NCI-H2227 (cell line): ENCODE results near the gene GJA3.
"Not testable (repeated sequence)": the region's sequence is repeated elsewhere in the genome, so short reads cannot be mapped to it uniquely, and the experiment has no call there.

ENCODE experiments used
- DNase-seq: peaks from one replicate; lab custom pipeline; 2025; ENCODE audit not compliant: unreplicated experiment; lab: John Stamatoyannopoulos, UW

GJA3 gene

DNA sequence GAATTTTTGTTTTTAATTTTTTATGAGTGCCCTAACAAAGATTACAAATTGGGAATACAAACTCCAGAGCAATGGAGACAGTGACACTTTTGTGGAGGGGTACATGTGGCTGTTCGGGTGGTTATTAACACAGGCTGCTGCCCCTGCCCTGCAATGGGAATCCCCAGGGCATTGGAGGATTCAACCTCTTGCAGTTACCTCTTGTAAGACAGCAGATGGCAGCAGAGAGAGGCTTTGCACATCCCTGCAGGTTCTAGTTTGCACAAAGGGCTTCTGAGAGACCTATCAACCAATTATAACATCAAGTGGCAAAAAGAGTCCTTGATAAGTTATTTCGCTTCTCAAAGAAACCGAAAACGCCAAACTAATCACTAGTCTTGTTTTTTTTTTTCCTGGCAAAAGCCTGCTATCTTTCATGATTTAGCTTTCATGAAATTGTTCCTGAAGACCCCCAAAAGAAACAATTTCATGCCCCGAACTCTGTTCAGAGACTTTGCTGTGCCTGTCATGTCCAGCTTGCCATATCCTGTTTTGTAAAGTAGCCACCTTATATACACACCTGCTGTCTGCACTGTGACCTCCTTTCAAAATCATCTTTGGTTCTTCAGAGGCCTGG, 21.5 kb upstream of the GJA3 start:
- peak; percentile 56 for DNase-seq

DNA sequence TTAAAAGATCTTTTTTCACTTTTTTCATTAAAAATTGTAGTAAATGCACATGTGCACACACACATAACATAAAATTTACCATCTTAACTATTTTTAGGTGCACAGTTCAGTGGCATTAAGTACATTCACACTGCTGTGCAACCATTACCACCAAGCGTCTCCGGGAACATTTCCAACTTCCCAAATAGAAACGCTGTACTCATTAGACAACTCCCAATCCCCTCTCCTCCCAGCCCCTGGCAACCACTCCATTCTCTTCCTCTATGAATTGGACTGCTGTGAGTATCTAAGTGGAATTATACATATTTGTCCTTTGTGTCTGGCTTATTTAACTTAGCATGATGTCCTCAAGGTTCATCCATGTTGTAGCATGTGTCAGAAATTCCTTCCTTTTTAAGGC, 20.3 kb upstream of the GJA3 start:
- DNase-seq = no peak

DNA sequence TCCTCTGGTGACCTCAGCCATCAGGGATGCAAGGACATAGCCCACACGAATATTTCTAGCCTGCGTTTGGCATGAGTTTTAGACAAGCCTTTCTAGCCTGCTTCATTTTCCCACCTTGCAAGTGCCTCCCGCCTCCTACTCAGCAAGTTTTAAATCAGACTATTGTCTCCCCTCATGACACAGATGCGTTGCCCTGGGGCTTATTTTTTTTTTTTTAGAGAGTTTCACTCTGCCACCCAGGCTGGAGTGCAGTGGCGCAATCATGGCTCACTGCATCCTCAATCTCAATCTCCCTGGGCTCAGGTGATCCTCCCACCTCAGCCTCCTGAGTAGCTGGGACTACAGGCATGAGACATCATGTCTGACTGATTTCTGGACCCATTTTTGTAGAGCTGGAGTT, 17.3 kb upstream of the GJA3 start:
- DNase-seq = no peak

DNA sequence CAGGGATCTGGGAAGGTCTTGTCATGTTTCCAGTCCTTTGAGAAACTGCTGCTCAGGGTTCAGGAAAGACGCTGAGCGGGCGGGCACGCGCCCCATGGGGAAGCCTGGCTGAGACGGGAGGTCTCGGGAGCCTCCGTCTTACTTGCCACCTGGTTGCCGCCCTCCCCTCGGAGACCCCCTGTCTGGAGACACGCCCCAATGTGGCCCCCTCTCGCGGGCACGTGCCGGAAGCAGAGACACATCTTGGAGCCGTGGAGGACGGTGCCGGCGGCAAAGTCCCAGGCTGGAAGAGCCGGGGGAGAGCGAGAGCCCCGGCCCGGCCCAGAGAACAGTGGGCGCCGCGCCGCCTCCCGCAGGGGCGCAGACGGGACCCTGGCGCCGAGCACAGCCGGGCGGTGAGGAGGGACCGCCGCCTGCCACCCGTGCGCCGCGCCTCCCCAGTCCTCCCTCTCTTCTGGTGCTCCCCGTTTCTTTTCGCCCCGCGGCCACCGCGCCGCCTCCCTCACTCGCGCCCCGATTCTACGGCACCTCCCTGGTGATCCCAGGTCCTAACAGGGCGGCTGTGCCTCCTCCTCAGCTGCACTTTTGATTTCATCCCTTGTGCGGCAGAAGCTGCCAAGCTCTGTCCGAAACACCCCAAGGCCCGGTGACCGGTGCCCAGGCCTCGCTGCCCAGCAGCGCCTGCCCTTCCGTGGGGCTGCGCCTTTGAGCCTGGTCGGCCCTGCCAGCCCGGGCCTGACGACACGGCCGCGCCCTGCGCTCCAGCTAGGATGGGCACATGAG, 16.4 kb upstream of the GJA3 start:
- DNase-seq = no peak

DNA sequence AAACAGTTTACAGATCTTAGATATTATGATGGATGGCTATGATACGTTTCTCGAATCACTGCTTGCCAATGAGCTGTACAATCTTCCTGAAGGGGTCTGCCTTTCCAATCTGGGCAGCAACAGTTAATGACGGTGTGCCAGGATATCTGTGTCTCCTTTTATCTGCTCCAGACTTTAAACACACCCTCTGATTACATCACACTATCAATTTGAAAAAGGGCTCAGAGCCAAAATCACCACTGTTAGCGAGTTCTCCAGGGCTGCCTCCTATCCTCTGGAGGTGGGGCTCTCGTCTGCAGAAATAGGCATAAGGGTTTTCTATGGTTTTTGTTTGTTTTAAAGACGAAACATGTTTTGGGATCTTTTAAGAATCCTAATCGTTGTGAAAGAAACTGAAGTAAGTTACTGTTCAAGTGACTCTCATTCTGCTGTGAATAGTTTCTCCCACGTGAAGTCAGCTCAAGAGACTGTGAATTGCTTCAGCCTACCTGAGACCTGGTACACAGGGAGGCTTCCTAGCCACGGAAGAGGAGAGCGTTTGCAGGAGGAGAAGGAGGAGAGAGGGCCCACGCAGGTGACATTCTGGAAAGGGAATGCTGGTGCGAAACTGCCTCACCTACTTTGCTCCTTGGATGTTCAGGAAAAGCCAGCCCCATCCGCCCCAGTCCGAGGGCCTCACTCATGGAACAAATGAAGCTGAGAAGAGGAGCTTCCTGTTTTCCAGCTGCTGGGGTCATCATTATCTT, 15.2 kb upstream of the GJA3 start:
- DNase-seq = no peak

DNA sequence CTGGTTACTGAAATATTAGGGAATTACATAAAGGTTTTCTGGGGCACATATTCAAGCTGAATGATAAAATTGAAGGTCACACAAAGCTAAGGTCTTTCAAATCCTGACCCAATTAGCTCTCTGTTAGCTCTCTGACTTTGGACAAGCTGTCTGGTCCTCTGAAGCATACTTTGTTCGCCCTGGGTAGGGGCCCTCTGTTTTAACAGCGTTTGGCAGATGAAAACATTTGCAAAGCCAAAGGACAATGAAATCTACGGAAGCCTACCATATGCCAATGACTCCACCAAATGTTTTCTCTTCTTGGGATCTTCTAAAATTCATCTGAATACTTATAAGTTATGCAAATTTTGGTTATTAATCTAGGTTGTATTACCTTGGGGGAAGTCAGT, 14.5 kb upstream of the GJA3 start:
- DNase-seq = no peak

DNA sequence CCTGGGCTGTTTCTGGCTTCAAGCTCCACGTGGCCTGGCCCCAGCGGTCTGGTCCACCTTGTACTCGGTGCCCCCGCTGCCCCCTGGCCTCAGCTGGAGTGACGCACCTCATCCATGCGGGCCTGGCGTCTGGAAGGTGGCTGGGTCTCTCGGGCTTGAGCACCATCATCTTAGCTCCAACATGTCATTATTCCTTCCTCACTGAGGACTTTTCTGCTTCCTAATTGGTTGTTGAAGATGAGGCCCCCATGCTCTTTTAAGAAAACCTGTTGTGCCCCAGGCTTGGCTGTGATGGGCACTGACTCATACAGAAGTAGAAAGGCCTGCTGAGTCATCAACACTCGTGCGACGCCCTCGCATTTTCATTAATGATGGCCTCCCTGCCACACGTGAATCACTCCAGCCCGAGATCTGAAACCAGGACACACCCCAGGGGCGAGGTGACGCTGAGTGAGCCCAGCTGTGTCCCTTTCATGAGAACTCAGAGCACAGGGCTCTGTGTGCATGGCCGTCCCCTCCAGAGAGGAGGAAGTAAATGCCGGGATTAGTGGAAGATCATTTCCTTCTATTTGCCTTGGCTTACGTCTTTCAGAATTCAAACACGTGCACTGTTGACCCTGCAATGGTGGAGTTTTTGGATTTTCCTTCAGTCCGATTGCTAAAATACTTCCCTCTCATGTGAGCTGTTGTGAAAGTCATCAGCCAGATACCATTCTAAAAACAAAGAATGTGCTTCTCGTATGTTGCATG, 14.0 kb upstream of the GJA3 start:
- no peak for DNase-seq

DNA sequence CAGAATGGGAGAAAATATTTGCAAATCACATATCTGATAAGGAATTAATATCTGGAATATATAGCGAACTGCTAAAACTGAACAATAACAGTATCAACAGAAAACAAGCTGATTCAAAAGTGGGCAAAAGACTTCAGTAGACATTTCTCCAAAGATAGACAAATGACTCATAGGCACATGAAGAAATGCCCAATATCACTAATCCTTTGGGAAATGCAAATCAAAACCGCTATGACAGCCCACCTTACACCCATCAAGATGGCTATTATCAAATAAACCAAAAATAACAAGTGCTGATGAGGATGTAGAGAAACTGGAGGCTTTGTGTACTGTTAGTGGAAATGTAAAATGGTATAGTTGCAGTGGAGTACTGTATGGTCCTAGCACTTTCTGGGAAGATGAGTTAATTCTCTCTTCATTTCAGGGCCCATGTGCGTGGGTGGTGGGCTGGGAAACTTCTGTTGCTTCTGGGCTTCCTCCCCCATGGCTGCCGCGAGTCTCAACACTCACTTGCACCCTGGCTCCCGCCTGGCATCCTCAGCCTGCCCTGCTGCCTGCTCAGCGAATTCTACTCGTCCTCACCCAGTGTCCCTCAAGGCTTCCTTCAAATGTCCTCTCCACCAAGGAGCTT, 12.4 kb upstream of the GJA3 start:
- DNase-seq = no peak

DNA sequence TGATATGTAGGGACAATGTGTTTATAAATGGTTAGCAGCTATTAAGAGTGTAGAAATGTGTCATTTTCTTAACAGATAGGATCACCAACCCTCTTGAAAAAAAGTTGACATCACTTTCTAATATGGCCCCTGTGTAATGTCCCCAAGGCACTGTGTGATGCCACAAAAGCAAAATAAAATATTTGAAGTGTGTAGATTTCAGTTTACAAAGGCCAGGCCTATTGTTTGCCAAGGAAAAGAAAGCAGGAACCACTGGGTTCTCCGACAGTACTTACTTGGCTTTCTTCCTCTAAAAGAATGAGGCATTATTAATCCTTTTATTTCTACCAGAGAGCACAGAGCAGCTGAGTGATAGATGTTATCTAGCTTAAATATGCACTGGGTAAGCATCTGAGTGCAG, 10.5 kb upstream of the GJA3 start:
- no peak for DNase-seq

DNA sequence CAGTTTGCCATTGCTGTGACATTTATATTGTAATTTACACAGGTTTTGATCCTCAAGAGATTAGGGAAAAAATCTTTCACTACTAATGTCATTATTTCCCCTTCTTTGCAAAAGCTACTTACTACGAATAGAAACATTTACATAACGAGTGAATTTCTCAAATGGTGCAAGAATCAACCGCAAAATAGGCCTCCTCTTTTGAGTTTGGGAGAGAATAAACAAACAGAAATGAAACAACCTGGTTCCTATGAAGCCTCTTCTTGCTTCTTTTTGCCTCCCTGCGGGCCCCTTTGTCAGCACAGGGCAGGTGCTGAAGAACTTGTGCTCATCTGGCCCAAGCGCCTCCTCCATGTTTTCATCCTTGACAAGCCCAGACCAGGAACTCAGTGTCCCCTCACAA, 10.1 kb upstream of the GJA3 start:
- DNase-seq = no peak

DNA sequence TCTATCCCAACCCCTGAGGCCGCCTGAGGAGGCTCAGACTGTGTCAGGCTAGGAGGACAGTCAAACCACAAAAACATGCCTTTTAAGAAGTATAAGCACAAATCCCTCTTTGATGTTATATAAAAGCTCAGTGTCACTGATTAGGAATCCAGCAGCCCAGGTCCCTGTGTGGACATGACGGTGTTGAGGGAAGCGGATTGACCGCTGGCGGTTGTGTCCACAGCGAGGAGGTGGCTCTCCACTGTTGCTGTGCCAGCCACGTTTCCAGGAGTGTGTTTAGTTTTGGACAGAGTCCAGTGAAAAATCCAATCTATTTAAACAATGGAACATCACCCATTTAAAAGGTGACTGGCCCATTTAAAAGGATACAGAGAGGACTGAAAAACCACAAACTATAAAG, 7.5 kb upstream of the GJA3 start:
- DNase-seq = no peak

DNA sequence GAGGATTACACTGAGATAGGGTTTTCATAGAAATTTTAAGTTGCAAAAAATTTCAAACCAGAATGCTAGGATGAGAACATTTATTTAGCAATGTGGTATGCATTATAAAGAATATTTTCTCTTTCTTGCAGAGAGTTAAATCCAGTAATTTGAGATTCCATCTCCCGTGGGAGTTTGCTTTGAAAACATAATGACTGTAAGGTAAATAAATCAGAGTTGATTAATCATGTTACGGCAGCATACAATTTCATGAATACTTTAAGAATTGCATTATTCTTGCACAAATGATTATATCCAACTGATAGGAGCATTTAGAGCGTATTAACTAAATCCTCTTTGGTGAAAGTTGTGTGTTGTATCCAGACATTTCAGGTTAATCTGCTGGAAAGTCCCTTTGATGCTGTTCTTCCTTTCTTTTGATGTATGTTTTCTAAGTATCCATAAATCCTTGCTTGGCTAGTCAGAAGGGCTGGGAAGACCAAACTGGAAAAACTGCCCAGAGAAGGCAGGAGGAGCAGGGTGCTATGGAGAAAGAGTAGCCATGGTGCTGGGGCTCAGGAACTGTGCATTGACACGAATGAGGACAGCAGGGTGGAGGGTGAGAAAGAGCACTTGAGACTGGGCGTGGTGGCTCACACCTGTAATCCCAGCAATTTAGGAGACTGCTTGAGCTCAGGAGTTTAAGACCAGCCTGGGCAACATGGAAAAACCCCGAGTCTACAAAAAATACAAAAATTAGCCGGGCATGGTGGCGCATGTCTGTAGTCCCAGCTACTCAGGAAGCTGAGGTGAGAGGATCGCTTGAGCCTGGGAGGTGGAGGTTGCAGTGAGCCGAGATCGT, 4.8 kb upstream of the GJA3 start:
- DNase-seq = no peak

DNA sequence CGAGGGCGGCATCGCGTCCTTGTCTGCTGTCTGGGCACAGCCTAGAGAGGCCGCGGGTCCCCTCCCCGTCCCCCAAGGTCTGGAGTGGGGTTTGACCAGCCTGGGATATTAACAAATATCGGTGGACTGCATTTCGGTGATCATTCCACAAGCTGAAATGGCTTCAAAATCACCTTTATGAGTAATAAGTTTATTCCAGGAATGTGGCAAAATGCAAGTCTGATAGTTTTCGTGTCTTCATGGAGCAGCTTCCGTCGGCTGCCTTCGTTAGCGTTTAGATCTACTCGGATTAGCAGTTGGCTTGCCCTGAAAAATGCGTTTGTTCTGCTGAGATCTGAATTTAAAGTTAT, 1.1 kb upstream of the GJA3 start:
- no peak for DNase-seq

DNA sequence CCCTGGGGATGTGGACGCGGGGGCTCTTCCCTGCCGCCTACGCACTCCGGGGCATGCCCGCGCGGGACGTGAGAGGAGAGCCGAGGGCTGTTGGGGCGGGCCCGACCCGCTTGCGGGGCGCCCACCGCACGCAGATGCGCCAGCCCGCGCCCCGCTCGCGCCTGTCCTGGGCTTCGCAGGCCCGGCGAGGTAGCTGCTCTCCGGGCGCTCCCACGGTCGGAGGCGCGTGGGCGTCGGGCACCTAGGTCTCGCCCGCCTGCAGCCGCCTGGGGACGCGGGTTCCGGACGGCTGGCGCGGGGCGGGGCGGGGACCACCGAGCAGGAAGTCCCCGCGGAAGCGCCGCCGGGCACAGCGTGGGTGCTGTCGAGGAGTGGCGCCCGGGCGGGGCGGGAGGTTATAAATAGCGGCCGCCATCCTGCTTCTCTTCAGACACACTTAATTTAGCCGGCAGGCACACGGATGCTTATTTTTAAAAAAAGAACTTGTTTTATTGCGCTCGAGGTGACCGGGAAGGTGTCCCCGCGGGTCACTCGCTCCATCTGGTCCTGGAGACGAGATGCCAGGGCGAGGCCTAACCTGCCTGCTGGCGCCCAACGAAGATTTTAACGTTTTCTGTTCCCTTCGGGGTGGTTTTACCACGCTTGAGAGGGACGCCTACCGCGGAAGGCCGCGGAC, 561 bp upstream of the GJA3 start:
- DNase-seq = no peak

DNA sequence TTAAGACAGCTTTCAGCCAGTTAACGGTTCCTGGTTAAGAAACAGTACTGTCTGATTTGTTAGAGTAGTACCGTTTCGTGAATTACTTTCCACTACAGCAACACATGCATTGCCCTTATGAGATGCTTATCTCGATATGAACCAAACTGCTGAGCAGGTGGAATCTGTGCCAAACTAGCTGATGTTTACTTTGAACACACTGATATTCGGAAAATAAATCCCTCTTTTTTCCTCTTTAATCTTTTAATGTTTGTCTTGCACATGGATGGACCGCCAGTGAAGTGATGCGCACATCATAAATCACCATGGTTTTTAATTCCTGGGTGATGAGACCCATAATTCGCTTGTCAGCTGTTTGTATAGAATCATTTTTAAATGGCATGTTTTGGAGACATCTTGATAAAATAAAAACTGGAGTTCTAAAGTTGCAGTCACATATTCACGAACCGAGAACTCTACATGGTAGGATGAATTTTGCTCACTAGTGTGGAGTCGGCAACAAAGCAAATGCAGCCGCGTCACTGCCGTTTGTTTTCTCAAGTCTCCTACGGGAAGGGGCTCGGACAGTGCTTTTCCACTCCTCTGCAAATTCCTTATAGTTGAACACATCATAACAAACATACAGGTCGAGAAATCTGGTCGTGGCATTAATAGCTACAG, 1.1 kb downstream of the GJA3 start:
- DNase-seq = no peak

DNA sequence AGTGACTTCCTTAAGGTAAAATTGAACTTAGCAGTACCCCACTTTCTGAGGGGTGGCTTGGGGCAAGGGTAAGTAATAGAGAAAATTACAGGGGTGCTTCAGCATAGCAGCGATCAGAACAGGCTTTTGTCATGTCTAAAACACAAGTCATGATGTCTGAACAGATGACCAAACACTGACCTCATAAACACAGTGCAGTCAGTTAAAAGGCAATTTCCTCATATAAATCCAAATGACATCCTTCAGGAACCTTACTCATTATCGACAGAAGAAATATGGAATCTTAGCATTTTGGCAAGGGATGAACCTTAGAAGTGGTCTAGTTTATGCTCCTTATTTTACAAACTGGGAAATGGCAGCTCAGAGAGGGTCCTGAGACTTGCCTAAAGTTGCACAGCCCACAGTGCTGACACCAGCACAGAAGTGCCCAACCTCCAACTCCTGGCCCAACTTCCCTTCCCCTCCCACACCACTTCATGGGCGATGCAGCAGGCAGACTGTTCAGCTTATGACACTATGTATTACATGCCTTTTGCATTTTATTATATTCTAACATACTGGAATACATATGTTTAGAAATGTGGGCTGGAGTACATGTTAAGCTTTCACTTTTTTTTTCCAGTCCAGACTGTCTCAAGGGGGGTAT, 3.6 kb downstream of the GJA3 start:
- DNase-seq = no peak

DNA sequence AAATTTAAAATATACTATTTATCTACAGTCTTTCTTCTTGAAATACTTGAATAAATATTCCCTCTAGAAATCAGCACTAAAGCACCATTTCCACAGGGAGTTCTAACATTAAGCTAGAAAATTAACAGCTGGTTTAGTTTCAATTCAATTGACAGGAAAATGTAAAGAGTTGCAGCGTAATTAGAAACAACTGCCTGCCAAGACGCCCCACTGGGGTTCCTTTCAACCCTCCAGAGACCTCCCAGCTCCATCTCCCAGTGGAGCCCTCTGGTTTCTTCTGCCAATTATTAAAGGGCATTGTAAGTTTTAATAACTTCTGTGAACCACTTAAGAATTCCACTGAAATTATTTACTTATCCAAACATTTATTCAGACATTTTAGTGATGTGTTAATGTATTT, 4.2 kb downstream of the GJA3 start:
- DNase-seq = no peak

DNA sequence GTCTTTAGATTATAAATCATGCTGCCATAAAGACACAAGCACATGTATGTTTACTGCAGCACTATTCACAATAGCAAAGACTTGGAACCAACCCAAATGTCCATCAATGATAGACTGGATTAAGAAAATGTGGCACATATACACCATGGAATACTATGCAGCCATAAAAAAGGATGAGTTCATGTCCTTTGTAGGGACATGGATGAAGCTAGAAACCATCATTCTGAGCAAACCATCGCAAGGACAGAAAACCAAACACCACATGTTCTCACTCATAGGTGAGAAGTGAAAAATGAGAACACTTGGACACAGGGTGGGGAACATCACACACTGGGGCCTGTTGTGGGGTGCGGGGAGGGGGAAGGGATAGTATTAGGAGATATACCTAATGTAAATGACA, 7.6 kb downstream of the GJA3 start:
- DNase-seq = not testable (repeated sequence)

DNA sequence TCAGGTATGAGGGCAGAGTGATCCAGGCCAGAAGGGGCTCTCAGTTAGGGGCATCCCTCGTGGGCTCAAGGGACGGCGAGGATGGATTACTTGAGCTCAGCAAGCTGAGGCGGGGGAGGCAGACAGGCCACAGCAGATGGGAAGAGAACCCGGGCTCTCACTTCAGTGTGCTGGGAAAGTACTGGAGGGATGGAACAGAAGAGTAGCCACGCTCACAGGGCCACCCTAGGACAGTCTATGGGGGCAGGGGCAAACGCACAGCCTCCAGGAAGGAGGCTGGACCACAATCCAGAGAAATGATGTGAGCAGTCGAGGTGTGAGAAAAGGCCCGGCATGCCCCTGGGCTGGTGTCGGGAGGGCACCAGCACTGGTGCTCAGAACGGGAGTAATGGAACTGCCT, 9.2 kb downstream of the GJA3 start:
- DNase-seq = no peak
